ENCODE data around the gene ARFRP1.
"Not testable (repeated sequence)": the region's sequence is repeated elsewhere in the genome, so short reads cannot be mapped to it uniquely, and the experiment has no call there.

The ARFRP1 gene

DNA sequence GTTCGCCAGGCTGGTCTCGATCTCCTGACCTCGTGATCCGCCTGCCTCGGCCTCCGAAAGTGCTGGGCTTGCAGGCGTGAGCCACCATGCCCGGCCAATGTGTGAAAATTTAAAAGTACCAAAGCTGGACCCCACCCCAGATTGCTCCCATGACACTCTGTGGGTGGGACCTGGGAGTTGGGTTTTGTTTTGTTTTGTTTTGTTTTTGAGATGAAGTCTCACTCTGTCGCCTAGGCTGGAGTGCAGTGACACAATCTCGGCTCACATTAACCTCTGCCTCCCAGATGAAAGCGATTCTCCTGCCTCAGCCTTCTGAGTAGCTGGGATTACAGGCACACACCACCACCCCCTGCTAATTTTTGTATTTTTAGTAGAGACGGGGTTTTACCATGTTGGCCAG lies 36.1 kb downstream of the ARFRP1 start:
- not testable (repeated sequence) for DNase-seq

DNA sequence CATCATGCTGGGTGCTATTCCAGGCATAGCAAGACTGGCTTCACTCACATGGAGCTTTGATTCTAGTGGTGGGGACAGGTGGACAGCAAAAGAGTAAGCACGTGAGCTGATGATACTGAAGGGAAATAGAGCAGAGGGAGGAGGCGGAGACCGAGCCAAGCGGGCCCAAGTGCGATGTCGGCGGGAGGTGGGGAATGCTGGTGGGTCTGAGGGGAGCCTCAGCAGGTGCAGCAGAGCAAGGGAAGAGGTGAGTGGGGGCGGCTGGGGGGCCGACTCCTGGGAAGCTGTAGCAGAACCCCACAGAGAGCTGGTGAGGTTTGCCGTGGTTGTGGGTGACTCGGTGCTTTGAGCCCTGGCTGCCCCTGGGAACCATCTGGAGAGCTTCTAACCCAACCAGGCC lies 39.4 kb downstream of the ARFRP1 start:
- DNase-seq = no peak

DNA sequence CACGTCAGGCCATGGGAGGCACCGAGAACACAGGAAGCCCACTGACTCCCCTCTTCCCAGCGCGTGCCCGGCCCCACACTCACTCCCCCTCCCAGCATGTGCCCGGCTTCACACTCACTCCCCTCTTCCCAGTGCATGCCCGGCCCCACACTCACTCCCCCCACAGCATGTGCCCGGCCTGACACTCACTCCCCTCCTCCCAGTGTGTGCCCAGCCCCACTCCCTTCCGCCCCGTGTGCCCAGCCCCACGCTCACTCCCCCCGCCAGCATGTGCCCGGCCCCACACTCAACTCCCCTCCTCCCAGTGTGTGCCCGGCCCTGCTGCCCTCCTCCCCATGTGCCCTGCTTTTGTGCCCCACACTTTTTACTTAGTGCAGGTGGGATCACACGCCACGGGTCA lies 39.9 kb downstream of the ARFRP1 start:
- DNase-seq = no peak

DNA sequence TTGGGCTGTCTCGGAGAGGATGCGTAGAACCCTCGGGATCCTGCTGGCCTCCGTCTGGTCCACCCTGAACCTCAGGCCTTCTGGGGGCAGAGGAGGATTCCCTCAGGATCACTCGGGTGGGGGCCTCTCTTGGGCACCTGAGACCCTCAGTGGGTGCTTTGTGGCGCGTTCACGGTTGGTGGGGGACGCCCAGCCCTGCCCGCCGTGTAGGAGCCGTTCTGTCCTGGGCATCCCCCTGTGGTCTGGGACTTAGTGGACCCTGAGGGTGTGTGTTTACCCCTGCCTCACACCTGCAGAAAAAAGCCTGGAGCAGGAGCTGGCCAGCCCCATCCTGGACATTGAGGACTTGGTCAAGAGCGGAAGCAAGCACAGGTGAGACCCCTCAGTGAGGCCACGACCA lies 42.1 kb downstream of the ARFRP1 start:
- no peak for DNase-seq

DNA sequence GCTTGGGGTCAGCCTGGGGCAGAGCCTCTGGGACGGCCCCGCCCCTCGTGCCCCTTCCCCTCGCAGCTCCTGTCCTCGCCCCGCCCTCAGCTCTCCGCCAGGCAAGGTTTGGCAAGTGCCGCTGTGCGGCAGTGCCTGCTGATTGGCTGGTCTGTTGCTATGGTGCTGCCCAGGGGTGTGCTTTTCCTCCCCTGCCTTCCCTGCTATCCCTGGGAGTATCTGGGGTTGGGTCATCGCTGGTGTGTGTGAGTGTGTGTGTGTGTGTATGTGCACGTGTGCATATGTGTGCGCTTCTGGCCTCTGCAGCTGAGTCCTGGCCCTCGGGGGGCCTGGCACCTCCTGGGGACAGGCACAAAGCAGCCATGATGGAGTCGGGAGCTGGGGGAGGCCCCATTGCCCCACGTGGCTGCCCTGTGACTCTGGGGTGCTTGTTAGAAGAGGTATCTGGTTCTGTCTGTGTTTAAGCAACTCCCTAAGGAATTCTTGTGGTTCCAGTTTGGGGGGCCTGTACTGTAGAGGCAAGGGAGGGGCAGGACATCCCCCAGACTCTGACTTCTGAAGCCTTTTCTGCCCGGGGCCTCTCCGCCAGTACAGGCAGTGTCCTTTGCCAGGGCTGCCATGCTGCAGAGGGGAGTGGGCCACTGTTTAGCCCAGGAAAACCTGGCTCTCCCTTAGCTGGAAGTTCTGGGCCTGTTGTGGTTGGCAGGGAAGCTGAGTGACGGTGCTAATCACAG lies 42.7 kb downstream of the ARFRP1 start:
- no peak for DNase-seq

DNA sequence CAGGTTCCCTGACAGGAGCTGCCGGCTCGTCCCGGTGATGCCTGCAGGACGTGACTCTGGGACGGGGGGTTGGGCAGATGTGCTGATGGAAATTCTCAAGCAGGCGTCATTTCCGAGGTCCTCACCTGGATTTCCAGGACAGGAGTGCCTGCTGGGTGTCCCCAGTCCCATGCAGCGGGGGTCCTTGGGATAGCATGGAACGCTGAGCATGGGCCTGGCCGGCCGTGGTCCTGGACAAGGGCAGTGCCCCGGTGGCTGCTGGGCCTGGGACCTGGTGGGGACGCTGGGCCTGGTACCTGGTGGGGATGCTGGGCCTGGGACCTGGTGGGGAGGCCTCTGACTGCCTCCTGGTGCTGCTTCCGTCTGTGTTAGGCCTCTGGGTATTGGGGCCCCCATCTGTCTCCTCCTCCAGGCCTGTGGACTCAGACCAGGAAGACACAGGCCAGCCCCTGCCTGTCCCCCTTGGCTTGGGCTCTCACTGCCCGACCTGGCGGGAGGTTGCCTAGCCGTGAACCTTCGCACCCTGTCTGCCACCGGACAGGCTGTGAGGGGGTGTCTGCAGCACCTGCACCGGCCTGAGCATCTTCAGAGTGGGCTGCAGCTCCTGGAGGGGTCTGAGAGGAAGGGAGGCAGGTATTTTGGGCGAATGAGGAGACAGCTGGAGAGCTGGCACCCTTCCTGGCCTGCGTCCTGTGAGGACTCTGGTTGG lies 43.5 kb downstream of the ARFRP1 start:
- DNase-seq = no peak

DNA sequence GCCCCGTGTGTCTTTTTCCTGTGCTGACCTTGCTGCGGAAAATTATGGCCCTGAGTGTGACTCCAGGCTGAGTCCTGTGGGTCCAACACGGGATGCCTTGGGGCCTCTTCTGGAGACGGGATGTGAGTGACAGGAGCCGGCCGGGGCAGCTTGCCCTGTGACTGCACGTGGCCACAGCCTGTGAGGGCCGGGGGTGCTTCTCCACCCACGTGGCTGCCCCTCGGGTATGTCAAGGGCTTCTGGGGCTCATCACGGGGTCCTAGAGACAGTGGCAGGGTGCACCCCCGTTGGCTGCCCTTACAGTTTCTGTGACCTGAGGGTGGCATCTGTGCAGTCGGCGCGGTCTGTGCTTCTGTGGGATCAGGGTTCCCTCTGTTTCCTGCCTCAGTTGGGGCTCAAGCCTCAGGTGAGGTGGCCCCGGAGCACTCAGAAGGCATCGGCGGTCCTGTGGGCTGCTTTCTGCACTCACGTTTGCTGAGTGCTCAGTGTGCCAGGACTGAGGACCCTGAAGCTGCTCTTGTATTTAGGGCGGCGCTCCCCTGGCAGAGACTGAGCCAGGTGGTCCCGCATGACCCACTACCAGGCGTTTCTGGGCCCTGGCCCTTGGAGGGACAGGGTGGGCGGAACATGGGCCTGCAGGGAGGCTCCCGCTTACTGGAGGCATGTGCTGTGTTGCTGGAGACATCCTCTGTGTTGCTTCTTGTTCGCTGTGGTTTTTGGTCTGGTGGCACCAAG lies 44.3 kb downstream of the ARFRP1 start:
- no peak for DNase-seq

DNA sequence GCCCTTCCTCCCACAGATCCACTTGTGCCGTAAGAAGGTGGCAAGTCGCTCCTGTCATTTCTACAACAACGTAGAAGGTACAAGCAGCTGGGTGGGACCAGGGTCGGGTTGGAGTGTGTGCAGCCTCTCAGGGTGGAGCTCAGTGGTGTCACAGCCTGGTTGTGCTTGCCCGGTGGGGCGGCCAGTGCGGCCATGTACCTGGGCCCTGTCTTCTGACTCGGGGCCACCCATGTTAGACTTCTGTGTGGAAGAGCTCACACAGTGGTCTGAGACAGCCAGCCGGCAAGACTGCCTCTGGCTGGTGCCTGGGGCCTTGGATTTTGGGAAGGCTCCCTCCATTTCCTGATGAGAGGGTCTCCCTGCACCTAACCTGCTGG lies 45.0 kb downstream of the ARFRP1 start:
- DNase-seq = no peak

DNA sequence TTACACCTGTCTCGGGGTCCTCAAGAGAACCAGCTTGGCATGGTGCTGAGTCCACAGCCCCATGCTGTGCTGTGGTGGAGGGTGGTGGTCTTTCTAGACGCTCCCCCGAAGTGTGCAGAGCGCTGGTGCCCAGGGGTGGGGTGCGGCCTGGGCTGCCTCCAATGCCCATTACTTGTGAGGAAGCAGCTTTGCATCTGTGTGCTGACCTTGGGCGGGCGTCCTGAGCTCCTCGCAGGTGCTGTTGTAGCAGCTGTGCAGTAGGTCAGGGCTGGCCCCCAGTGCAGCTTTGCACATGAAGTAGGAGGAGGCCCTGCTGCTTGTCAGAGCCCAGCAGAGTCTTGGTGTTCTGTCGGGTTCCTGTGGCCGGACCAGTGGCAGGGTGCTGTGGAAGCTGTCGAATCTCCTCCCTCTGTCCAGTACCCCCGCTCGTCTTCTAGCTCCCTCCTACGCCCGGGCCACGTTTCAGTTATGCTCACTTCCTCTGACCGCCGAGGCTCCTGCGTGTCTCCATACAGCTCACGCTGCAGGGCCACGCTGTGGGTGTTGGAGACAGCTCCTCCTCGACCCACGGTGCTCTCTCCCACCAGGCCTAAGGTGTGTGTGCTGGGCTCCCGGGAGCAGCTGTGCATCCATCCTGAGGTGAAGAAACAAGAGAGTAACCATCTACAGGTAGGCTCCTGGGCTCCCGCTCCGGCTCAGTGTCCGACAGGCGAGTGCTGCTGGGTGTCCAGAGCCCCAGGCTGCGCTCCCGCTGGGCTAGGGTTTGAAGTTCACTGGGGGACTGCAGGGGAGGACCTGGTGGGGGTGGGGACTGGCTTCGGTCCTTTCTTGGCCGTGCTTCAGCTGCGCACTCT lies 45.6 kb downstream of the ARFRP1 start:
- DNase-seq = no peak

DNA sequence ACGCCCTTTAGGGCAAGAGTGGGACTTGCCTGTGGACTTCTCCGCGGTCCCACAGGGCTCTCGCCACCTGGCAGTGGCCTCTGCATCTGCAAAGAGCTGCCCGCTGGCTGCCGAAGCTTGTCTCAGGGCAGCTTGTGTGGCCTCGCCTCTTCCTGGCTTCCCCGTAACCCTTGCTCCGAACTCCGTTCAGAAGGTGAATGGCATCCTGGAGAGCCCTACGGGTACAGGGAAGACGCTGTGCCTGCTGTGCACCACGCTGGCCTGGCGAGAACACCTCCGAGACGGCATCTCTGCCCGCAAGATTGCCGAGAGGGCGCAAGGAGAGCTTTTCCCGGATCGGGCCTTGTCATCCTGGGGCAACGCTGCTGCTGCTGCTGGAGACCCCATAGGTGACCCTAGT lies 46.7 kb downstream of the ARFRP1 start:
- DNase-seq = no peak

DNA sequence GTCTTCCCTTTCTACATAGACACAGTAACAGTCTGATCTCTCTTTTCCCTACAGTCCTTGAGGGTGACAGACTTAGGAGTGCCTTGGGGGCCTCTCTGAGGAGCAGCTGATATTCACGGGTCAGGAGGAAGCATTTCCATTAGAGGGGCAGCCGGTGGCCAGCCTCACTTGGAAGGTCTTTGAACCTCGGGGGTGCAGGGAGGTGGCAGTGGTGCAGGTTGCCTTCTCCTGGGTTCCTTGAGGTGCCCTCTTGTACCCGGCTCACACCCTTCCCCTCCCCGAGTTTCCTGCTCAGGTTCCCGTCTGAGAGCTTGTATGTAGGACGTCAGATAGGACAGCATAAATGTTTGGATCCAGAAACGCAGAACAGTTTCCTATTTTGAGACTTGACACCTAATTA lies 47.2 kb downstream of the ARFRP1 start:
- no peak for DNase-seq

DNA sequence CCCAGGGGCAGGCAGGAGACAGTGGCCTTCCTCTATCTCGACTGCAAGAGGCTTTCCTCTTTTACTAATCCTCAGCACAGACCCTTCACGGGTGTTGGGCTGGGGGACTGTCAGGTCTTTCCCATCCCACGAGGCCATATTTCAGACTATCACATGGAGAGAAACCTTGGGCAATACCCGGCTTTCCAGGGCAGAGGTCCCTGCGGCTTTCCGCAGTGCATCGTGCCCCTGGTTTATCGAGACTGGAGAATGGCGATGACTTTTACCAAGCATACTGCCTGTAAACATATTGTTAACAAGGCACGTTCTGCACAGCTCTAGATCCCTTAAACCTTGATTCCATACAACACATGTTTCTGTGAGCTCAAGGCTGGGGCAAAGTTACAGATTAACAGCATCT lies 47.6 kb downstream of the ARFRP1 start:
- DNase-seq = not testable (repeated sequence)

DNA sequence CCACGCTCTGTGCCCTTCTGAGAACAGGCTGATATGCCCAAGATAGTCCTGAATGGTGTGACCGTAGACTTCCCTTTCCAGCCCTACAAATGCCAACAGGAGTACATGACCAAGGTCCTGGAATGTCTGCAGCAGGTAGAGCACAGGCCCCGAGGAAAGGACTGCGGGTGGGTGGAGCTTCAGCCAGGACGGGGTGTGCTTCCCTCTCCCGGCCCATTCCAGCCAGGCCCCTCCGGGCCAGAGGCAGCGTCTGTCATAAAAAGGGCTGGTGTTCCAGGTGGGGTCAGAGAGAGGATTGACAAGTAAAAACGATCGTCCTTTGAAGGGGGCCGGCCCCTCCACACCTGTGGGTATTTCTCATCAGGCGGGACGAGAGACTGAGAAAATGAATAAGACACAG lies 48.4 kb downstream of the ARFRP1 start:
- DNase-seq = no peak

DNA sequence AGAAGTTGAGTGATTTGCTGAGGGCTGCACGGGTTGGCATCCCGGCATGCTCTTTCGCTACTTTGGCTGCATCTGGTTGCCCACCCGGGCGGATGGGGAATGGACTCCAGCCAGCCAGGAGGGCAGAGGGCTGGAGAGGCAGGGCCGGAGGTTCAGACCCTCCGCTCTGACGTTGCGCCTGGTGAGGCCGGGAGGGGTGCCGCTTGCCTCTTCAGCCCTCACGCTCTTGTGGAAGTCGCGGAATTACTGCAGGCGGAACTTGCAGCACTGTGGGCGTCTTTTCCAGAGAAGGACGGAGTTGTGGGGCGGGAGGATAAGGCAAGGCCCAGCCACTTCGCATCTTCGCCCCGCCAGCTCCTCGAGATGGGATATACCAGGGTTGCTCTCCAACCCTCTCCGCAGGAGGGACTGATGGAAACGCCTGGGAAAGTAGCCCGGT lies 49.0 kb downstream of the ARFRP1 start:
- no peak for DNase-seq

DNA sequence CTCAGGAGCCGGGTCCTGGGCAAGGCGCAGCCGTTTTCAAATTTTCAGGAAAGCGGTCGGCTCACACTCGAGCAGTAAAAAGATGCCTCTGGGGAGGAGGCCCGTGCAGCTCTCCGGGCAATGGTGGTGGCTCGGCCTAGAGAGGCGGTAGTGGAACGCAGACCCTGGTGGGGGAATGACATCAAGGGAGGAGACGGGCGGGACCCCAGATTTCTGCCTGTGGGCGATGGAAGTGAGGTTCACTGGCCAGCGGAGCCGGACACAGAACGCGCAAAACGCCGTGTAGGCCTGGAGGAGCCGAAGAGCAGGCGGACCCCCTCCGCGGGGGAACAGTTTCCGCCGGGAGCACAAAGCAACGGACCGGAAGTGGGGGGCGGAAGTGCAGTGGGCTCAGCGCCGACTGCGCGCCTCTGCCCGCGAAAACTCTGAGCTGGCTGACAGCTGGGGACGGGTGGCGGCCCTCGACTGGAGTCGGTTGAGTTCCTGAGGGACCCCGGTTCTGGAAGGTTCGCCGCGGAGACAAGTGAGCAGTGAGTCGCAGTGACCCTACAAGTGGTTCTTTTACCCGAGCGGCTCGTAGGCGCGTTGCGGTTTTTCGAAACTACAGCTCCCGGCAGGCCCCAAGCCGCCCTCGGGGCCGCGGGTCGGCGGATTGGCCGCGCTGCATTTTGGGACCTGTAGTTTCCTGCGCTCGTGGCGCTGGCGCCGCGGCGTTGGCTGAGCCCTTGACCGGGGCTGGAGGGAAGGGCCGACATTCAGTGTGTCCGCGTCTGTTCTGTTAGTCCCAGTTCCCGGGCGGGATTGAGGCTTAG lies 49.6 kb downstream of the ARFRP1 start, which contains the start of gene RTEL1:
TSS of gene RTEL1 (plus strand) at position 376 of the 812 bp plus-strand sequence. CDS start 1,091 bp downstream, outside the sequence.
- DNase-seq = peak; percentile 91

DNA sequence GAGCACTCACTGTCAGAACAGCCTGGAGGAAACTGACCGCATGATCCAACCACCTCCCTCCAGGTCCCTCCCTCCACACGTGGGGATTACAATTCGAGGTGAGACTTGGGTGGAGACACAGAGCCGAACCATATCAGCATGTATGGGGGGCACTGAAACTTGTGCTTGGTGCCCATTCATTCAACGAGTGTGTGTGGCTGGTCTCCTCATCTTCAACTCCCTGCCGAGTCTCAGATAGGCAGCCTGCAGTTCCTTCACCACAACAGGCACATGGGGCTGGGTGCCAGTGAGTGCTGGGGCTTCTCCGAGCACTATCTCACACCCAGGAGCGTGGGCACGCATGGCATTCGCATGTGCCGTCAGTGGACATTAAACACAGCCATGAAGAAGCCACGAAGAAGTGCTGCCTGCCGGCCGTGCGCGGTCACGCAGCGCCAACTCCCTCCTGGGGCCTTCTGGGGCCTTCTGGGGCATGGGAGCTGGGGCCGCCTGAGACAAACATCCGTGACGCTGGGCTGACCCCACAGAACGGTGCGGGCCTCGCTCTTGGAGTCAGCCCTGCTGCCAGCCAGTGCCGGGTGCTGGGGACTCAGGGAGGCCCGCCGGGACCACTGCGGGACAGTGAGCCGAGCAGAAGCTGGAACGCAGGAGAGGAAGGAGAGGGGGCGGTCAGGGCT lies 50.4 kb downstream of the ARFRP1 start:
- no peak for DNase-seq

DNA sequence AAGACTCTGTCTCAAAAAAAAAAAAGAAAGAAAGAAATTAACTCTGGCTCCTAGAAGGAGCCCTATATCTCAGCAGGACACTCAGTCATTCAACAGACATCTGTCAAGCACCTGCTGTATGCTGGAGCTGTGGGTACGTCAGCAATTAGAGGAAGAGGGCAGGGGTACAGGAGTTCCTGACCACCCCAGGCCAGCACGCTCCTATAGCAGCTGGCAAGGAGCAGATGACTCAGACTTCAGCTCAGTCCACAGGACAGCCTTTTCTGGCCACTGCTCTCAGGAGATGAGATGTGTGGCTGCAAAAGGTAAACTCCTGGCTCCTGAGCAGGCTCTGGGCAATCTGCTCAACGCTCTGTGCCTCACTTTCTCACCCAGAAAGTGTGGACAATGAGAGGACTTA lies 51.3 kb downstream of the ARFRP1 start:
- DNase-seq = no peak

DNA sequence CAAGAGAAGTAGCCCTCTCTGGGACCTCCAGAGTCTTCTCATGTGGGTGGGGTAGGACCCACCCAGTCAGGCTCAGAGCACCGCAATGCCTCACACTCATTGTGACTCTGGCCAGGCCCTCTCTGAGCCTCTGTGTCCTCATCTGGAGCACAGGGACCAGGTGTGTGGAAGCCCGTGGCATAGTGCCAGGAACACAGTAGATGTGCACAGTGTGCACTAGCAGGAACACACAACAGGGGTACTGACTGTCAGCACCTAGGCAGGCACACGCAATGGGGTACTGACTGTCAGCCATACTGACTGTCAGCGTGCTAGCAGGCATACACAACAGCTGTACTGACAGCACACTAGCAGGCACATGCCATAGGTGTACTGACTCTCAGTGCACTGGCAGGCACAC lies 52.5 kb downstream of the ARFRP1 start:
- no peak for DNase-seq

DNA sequence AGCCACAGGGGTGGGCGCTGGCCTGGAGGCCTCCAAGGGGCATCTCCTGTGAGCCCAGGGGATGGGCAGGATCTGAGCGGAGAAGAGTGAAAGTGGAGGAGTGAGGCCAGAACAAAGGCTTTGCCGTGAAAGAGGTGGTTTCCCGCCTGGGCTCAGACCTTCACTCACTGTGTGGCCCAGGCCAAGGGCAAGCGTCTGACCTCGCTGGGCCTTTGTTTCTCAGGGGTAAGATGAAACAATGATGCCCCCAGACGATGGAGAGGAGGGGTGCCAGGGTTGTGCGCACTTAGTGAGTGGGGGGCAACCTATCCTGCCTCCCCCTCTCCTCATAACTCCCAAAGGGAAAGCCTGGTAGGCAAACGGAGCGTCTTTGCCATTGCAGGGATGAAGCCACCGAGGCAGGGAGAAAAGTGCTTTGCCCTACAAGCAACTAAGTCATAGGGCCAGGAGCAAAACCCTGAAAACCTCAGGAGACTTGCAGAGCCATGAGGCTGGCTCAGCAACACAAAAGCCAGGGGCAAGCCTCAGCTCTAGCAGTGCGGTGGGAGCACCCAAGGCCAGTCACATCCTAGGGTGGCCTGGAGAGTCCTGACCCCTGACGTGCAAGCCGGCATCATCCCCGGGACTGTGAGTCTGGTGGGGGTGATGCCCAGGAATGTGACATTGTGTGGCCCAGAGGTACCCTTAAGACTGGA lies 53.7 kb downstream of the ARFRP1 start:
- DNase-seq = no peak
